GM10248 (cell line): ENCODE measurements around the gene RBM47.
"Not testable (repeated sequence)": the region's sequence is repeated elsewhere in the genome, so short reads cannot be mapped to it uniquely, and the experiment has no call there.

Source experiments
- CTCF ChIA-PET: fragments of 300-600 bp; sonication (Branson Sonifier 250); formaldehyde crosslinking; extraction: SDS; loops from one replicate; lab custom pipeline; 2021; ENCODE audit warnings: antibody characterized with exemption; lab: Yijun Ruan, JAX
- POLR2A ChIA-PET: fragments of 350-650 bp; sonication (Branson Sonifier 250); formaldehyde crosslinking; extraction: SDS; loops from one replicate; lab custom pipeline; 2020; ENCODE audit warnings: antibody characterized with exemption; lab: Yijun Ruan, JAX
- DNase-seq: peaks from one replicate; pipeline ENCODE4 v3.0.0; 2012; ENCODE audit errors: extremely low spot score
- CTCF ChIP-seq: IDR thresholded peaks from 2 replicates; pipeline ENCODE4 v1.5.1; 2012; ENCODE audit warnings: mild to moderate bottlenecking, low read depth; ENCODE audit errors: extremely low read depth, missing control alignments, control extremely low read depth

Gene RBM47

GRCh38 chr4:40448875-40449274, 180.8 kb downstream of the RBM47 start:
- no peak for TF ChIP-seq CTCF
- CTCF ChIA-PET, result no interaction called here
- POLR2A ChIA-PET, result no interaction called here
- DNase-seq, result no peak

- ChIA-PET POLR2A (no interaction called here), CTCF (interaction anchor here (0.9 to 1.9 kb wide), 4 partner anchors 12 to 121 kb away, joined by 3 to 7 read pairs (median 4); no protein-coding TSS in a partner anchor)
- DNase-seq, result no peak
- no peak for TF ChIP-seq CTCF
Observed at GRCh38 chr4:40446839-40447238, 182.8 kb downstream of the RBM47 start.

GRCh38 chr4:40446261-40446750, 183.4 kb downstream of the RBM47 start:
- DNase-seq, POLR2A ChIA-PET: not testable (repeated sequence)
- CTCF ChIA-PET, result interaction anchor here (0.9 to 1.9 kb wide), 4 partner anchors 13 to 121 kb away, joined by 3 to 7 read pairs (median 4); no protein-coding TSS in a partner anchor

- ChIA-PET CTCF (interaction anchor here (1.2 kb wide), 1 partner anchor 8 kb away, joined by 4 read pairs; no protein-coding TSS in a partner anchor), POLR2A (no interaction called here)
- TF ChIP-seq CTCF, result no peak
- no peak for DNase-seq
Observed at GRCh38 chr4:40445671-40446070, 184.0 kb downstream of the RBM47 start.

- POLR2A ChIA-PET, result no interaction called here
- no peak for TF ChIP-seq CTCF
- no peak for DNase-seq
- CTCF ChIA-PET, result no interaction called here
Observed at GRCh38 chr4:40441430-40441829, 188.2 kb downstream of the RBM47 start.

GRCh38 chr4:40439519-40439918, 190.1 kb downstream of the RBM47 start:
- ChIA-PET POLR2A (no interaction called here), CTCF (interaction anchor here (1.4 to 1.5 kb wide), 3 partner anchors 24 to 49 kb away, joined by 3 to 4 read pairs (median 3); no protein-coding TSS in a partner anchor)
- no peak for DNase-seq
- no peak for TF ChIP-seq CTCF

GRCh38 chr4:40438384-40439026, 191.2 kb downstream of the RBM47 start:
- CTCF ChIA-PET, result interaction anchor here (1.0 to 1.5 kb wide), 2 partner anchors 13 to 48 kb away, joined by 3 read pairs; no protein-coding TSS in a partner anchor
- POLR2A ChIA-PET, result no interaction called here
- no peak for TF ChIP-seq CTCF
- no peak for DNase-seq
